Activated T-cell treated with anti-CD3 and anti-CD28 coated beads, Interleukin-2, amount 50 U/mL, for 24 hours (primary cell): ENCODE results near the gene NTRK3.

ENCODE experiments used
- DNase-seq: peaks from one replicate; pipeline ENCODE4 v3.0.0-alpha.2; 2020
- H3K27ac Mint-ChIP-seq: 2 replicates; pipeline ENCODE4 v1.8.0; 2020; ENCODE audit warnings: mild to moderate bottlenecking, mixed read lengths
- H3K27me3 Mint-ChIP-seq: 2 replicates; pipeline ENCODE4 v1.8.0; 2020; ENCODE audit warnings: mixed read lengths
- H3K36me3 Mint-ChIP-seq: 2 replicates; pipeline ENCODE4 v1.8.0; 2020; ENCODE audit warnings: low read depth, mixed read lengths
- H3K4me1 Mint-ChIP-seq: 2 replicates; pipeline ENCODE4 v1.8.0; 2020; ENCODE audit warnings: low read depth, mixed read lengths
- H3K4me3 Mint-ChIP-seq: 2 replicates; pipeline ENCODE4 v1.8.0; 2020; ENCODE audit warnings: mild to moderate bottlenecking, moderate library complexity, mixed read lengths
- H3K9me3 Mint-ChIP-seq: 2 replicates; pipeline ENCODE4 v1.8.0; 2020; ENCODE audit warnings: mixed read lengths

NTRK3 gene

DNA sequence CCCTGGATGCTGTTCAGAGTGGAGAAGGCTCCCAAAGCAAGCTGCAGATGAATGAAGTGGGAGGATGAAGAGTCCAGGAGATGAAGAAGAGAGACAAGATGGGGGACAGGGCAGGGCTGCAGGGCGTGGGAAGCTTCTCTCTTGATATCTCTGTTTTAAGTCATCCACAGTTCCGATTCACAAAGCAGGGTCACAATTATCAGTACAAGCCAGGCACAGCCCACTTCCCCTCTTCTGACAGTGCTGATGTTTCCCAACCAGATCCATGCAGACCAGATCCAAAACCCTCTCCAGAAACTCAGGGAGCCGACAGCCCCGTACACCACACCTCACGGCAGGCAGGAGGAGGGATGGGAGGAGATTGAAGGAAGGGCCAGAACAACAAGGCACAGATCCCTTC, 31.1 kb downstream of the NTRK3 start:
- Mint-ChIP-seq H3K4me3 (no peak overlapping the region), H3K9me3 (no peaks in the 10 kb centered on the region), H3K36me3 (no peaks in the 10 kb centered on the region), H3K27me3 (peaks cover 22% of the 10 kb centered on the region), H3K4me1 (no peaks in the 10 kb centered on the region), H3K27ac (no peak overlapping the region)
- DNase-seq = no peak

DNA sequence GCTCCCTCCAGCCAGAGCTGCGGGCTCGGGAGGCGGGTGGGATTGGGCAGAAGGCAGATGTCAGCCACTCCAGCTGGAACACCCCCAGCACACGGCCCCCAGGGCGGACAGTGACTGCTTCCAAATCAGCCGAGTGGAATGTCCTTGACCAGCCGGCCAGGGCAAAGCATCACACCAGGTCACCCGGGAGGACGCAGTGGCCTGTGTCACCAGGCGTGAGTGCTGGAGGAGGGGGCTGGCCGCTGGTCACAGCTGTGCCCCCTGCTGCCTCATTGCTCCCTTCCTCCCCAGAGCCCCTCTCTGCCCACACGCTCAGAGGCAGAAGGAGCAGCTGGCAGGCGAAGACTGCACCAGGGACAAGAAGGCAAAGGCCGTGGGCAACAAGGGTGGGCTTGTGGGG, 33.5 kb downstream of the NTRK3 start:
- H3K4me3 Mint-ChIP-seq = no peak overlapping the region
- H3K4me1 Mint-ChIP-seq = no peaks in the 10 kb centered on the region
- peaks cover 10% of the 10 kb centered on the region for H3K27me3 Mint-ChIP-seq
- no peak for DNase-seq
- H3K36me3 Mint-ChIP-seq = no peaks in the 10 kb centered on the region
- H3K27ac Mint-ChIP-seq = no peak overlapping the region
- no peaks in the 10 kb centered on the region for H3K9me3 Mint-ChIP-seq

DNA sequence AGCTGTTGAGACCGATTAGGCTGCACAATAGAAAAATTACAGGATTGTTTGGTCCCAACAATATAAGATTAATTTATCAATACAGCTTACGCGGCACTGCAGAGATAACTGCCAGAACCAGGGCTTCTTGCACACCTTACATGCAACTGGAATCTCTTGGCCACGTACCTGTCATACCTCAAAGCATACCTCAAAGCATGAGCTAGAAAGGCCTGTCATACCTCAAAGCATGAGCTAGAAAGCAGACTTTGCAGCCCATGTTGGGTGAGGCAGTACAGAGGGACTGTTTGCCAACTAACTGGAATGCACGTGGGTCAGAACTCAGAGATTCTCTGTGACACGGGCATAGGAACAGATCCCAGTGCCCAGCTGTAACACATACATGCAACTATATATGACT, 34.7 kb downstream of the NTRK3 start:
- no peak overlapping the region for H3K27ac Mint-ChIP-seq
- DNase-seq = no peak
- peaks cover 2% of the 10 kb centered on the region for H3K27me3 Mint-ChIP-seq
- no peaks in the 10 kb centered on the region for H3K9me3 Mint-ChIP-seq
- H3K4me3 Mint-ChIP-seq = no peak overlapping the region
- no peaks in the 10 kb centered on the region for H3K4me1 Mint-ChIP-seq
- H3K36me3 Mint-ChIP-seq = no peaks in the 10 kb centered on the region

DNA sequence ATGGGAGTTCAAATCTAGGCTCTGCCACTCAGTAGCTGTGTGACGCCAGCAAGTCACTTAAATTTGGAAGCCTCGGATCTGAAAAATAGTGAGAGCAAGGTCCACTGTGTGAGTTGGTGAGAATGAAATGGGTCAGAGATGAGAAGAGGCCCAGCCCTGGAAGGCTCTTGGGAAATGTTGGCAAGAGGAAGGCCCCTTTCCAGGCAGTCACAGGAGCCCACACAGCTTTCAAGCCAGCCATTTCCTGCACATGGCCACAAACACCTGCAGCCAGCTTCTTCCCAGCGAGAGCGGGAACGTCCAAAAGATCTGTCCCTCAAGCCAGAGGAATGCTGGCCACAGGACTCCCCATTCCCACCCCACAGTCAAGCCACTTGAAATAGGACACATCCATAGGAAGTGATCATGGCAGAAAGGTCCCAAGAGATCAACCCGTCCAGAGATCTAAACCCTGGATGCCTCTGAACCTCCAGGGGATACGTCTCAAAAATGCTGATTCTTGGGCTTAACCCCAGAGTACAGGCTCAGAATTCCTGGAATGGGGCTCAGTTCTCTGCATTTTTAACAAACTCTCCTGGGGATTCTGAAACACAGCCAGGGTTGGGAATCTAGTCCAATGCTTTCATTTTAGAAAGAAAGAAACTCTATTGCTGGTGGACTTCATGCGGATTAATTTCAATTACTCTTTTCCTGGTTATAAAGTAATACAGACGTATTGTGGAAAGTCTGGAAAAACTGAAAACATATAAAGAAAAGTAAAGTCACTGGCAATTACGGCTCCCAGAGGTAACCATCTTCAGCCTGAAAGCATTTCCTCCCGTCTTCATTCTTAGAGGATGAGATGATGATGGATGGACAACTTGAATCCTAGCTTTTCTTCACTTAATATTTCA, 35.9 kb downstream of the NTRK3 start:
- Mint-ChIP-seq H3K36me3 (no peaks in the 10 kb centered on the region), H3K27ac (no peak overlapping the region), H3K4me1 (no peaks in the 10 kb centered on the region), H3K27me3 (peaks cover 2% of the 10 kb centered on the region), H3K4me3 (no peak overlapping the region), H3K9me3 (no peaks in the 10 kb centered on the region)
- no peak for DNase-seq

DNA sequence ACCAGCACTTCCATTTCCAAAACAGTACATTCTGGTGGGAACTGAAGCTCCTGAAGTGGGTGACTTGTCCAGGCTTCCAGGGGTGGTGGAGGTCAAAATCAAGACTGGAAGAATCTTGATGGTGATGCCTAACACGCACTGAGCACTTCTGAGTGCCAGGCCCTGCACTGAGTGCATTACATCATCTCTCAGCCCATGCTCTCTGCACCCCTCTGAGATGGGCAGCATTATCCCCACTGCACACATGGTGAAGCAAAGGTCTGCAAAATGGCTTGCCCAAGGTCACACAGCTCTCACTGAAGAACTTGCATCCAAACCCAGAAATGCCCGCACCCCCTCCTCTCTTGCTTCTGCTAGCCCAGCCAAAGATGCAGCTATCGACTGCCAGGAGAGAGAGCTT, 36.9 kb downstream of the NTRK3 start:
- H3K4me3 Mint-ChIP-seq = no peak overlapping the region
- H3K9me3 Mint-ChIP-seq = no peaks in the 10 kb centered on the region
- H3K27ac Mint-ChIP-seq = no peak overlapping the region
- H3K36me3 Mint-ChIP-seq = no peaks in the 10 kb centered on the region
- H3K4me1 Mint-ChIP-seq = no peaks in the 10 kb centered on the region
- DNase-seq = no peak
- H3K27me3 Mint-ChIP-seq = no peaks in the 10 kb centered on the region

DNA sequence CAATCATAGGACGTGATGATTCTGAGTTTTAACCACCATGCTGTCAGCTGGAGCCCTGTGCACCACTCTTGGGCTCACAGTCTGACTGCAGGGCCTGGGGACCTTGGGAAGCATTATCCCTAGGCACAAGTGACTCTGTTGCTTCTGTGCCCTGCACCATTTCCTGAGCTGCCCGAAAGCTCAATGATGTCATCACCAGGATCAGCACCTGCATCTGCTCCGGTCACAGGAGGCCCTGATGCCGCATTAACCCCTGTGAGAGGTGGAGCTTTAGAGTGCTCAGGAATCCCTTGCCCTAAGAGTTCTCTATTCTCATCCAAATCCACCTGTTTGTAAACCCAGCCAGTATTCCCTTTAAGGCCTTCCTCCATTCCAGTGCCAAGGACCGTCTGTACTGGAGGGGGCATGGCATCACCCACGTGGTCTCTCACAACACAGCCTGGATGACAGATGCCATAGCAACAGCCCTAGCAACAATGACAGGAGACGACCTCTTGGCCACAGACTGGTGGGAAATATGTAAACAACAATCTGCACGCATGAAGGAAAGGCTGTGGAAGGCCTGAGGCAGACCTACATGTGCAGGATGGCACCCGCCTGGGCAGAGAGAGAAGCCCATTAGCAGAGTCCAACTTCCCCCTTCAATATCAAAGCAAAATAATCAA, 37.9 kb downstream of the NTRK3 start:
- H3K4me3 Mint-ChIP-seq = no peak overlapping the region
- H3K9me3 Mint-ChIP-seq = no peaks in the 10 kb centered on the region
- H3K36me3 Mint-ChIP-seq = no peaks in the 10 kb centered on the region
- no peaks in the 10 kb centered on the region for H3K27me3 Mint-ChIP-seq
- no peaks in the 10 kb centered on the region for H3K4me1 Mint-ChIP-seq
- no peak overlapping the region for H3K27ac Mint-ChIP-seq
- no peak for DNase-seq

DNA sequence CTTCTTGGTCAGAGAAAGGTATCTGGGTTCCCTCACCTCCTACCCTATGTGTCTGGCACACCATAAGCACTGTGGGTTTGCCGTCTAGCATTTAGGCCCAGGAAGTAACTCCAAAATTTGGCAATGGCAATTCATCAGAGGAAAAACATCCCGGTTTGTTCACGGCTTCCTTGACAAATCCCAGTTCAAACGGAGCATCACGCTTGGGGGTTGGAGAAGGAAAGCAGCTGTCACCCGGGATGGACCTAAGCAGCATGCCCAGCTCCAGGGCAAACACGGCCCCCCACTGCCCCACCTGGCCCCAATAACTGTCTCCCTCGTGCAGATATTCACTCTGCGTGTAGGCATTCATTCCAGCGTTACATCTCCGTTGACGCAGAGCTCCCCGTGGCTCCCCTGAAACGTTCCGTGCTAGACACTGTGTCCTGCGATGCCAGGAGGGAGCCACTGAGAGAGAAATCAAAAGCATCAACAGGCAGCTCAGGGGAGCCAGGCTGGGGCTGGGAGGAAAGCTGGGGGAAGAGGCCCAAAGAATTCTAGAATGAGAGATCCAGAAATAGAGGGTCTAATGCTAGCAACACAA, 41.4 kb downstream of the NTRK3 start:
- Mint-ChIP-seq H3K36me3 (no peaks in the 10 kb centered on the region), H3K9me3 (no peaks in the 10 kb centered on the region), H3K27ac (no peak overlapping the region), H3K4me3 (no peak overlapping the region), H3K4me1 (no peaks in the 10 kb centered on the region), H3K27me3 (no peaks in the 10 kb centered on the region)
- DNase-seq = no peak

DNA sequence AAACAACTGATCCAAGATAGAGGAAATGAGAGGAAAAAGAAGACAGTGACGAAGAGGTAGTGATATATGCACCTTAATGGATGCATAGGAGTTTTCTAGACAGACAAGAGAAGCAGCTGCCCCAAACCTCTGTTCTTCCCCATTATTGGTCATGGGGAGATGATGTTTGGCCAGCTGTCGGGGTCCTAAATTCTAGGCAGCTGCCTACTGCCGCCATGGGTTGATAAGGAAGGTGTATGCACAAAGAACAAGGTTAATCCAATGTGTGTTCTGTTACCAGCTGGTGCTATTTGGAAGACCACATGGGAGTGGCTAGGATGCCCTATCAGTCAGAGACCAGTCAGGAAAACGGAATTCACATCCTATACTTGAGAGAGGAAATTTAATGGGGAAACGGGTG, 47.4 kb downstream of the NTRK3 start:
- Mint-ChIP-seq H3K36me3 (no peaks in the 10 kb centered on the region), H3K4me1 (no peaks in the 10 kb centered on the region)

DNA sequence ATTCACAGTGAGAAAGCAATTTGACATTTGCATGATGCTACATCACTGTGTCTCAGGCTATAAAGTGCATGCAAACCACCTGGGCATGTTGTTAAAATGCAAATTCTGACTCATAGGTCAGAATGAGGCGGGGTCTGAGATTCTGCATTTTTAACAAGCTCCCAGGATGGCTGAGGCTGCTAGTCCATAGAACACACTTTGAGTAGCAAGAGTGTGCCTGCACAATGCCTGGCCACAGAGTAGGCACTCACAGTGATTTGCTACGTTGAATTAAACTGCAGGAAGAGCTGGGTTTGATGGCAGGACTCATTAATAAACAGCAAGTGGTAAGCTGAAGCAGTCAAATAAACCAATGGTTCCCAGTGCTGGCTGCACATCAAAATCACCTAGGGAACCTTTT, 48.1 kb downstream of the NTRK3 start:
- Mint-ChIP-seq H3K4me1 (no peaks in the 10 kb centered on the region), H3K36me3 (no peaks in the 10 kb centered on the region), H3K27ac (no peak overlapping the region), H3K27me3 (peaks cover 15% of the 10 kb centered on the region), H3K4me3 (no peak overlapping the region), H3K9me3 (no peaks in the 10 kb centered on the region)
- no peak for DNase-seq

More for the DNA sequence above, 47.4 kb downstream of the NTRK3 start:
- no peak overlapping the region for H3K4me3 Mint-ChIP-seq
- no peak overlapping the region for H3K27ac Mint-ChIP-seq
- DNase-seq = no peak
- H3K9me3 Mint-ChIP-seq = no peaks in the 10 kb centered on the region
- peaks cover 15% of the 10 kb centered on the region for H3K27me3 Mint-ChIP-seq

DNA sequence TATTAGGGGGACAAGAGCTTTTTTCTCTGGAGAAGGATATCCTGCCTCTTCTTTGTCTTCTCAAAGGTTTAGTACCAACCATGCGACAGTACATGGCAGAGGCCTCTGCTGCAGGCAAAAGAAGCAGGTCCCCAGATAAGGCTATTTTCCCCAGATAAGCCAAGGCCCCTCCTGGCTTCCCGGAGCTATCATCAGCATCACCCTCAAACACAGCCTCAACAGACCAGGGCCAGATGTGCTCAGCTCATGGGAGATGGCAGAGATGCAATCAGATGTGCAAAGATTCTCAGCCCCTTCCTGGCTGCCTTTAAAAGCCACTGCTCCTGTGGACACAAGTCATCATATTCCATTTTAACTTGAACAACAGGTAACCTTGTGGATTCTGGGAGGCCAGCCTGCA, 49.0 kb downstream of the NTRK3 start:
- Mint-ChIP-seq H3K4me1 (no peaks in the 10 kb centered on the region), H3K27ac (no peak overlapping the region), H3K9me3 (no peaks in the 10 kb centered on the region), H3K36me3 (no peaks in the 10 kb centered on the region), H3K4me3 (no peak overlapping the region), H3K27me3 (peaks cover 15% of the 10 kb centered on the region)
- DNase-seq = no peak

DNA sequence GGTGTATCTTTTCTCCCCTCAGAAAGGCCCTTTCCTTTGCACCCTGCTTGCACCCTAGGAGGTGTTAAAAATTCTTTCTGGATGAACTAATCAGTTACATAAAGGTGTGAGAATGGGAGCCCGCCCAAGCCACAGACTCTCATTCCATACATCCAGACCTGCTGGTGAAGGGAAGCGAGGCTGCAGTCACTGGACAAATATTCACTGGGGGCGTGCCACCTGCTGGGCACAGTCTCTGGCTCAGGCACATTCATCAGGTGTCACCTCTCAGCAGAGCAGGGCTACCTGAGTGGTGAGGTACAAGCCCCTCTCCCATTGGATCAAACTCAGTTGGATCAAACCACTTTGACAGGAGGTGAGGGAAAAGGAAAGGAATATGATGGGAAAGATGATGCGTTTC, 52.0 kb downstream of the NTRK3 start:
- no peaks in the 10 kb centered on the region for H3K36me3 Mint-ChIP-seq
- no peaks in the 10 kb centered on the region for H3K4me1 Mint-ChIP-seq
- H3K27me3 Mint-ChIP-seq = peaks cover 12% of the 10 kb centered on the region
- no peak overlapping the region for H3K27ac Mint-ChIP-seq
- H3K4me3 Mint-ChIP-seq = no peak overlapping the region
- H3K9me3 Mint-ChIP-seq = no peaks in the 10 kb centered on the region
- no peak for DNase-seq

DNA sequence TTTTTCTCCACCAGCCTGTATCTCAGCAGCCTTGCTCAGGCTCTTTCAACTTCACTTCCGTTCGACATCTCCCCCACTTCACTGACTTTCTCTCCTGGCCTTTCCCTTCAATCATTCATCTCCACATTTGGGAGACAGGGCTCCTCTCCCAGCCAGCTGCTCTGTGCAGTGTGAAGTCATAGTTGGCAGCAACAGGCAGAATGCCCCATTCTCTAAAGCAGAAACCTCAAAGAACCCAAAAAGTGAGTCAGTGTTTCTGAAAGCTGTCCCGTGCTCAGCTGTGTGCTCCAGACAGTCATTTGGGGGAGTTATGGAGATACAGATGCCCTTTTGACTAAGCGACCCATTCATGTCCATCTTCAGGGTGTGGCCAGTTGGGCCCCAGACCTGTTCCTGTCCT, 54.3 kb downstream of the NTRK3 start:
- Mint-ChIP-seq H3K27me3 (peaks cover 2% of the 10 kb centered on the region), H3K4me1 (no peaks in the 10 kb centered on the region), H3K27ac (no peak overlapping the region), H3K36me3 (no peaks in the 10 kb centered on the region), H3K4me3 (no peak overlapping the region), H3K9me3 (no peaks in the 10 kb centered on the region)
- no peak for DNase-seq

DNA sequence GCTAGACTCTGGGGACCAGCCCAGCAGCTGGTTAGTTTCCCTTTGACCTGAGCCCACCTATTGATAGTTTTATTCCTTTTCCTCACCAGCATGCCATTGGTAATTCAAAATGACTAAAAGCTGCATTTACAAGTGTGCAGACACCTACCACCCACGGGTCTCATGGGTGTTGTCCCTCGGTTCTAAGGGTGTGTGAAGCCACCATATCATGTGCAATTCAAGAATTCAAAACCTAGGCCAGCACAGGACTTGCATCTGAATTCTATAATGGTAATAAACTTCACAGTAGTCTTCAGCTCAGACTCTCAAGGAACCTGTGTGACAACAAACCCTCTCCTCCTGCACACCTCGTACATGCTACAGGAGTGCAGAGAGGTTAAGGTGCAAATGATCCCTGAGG, 55.3 kb downstream of the NTRK3 start:
- H3K9me3 Mint-ChIP-seq = no peaks in the 10 kb centered on the region
- DNase-seq = no peak
- no peaks in the 10 kb centered on the region for H3K36me3 Mint-ChIP-seq
- no peaks in the 10 kb centered on the region for H3K27me3 Mint-ChIP-seq
- no peak overlapping the region for H3K27ac Mint-ChIP-seq
- no peaks in the 10 kb centered on the region for H3K4me1 Mint-ChIP-seq
- H3K4me3 Mint-ChIP-seq = no peak overlapping the region

DNA sequence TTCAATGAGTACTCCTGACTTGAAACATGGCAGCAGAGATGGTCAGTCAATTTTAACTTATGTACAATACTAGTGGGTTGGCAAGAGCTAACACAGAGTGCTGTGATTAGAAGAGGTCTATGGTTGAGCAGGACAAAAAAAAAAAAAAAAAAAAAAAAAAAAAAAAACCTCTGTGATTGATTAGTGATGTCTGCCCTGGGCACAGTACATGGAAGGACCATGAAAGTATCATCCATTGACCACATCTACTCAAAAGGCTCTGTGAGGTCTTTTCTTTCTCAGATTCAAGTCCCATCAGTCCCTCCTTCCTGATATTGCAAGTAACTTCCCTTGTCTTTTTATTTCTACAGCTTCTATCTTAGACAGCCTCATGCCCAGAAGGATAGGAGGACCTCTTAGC, 59.6 kb downstream of the NTRK3 start:
- Mint-ChIP-seq H3K9me3 (no peaks in the 10 kb centered on the region), H3K27me3 (peaks cover 2% of the 10 kb centered on the region), H3K27ac (no peak overlapping the region), H3K4me3 (no peak overlapping the region), H3K36me3 (no peaks in the 10 kb centered on the region), H3K4me1 (no peaks in the 10 kb centered on the region)
- no peak for DNase-seq

DNA sequence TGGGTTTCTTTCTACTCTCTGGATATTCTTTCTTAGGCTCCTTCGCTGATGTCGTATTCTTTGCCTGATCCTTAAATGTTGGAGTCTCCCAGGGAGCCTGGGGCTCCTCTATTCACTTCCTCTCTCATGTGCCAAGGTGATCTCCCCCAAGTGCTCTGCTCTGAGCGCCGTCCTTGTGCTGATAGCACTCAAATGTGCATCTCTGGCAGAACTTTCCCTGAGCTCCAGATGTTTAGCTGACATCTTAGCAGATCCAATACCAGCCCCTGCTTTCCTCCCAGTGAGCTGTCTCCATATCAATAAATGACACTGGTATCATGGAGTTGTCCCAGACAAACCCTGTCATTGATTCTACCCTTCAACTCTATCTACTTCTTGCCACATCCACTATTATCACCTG, 62.4 kb downstream of the NTRK3 start:
- no peaks in the 10 kb centered on the region for H3K36me3 Mint-ChIP-seq
- H3K4me1 Mint-ChIP-seq = no peaks in the 10 kb centered on the region
- H3K27me3 Mint-ChIP-seq = peaks cover 2% of the 10 kb centered on the region
- no peak overlapping the region for H3K27ac Mint-ChIP-seq
- H3K9me3 Mint-ChIP-seq = no peaks in the 10 kb centered on the region
- H3K4me3 Mint-ChIP-seq = no peak overlapping the region
- no peak for DNase-seq
